Measurements from ENCODE around the gene THAP6.

DNA sequence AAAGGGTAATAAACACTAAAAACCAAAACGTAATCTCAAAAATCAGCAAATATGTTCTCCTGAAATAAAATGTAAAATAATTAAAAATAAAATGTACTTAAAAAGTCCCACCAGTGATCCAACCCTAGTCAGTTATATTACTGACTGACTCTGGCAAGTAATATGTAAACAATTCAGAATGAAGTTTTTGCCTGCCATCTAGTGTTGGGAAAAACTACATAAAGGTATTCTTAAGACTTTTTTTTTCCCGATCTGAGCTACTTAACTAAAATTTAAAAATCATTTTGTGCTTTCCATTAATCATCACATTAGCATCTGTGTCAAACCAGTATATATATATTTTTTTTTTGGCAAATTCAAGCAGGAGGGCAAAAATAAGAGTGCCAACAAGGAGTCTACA, 24.1 kb upstream of the THAP6 start:
- TF ChIP-seq, protein P1, sequence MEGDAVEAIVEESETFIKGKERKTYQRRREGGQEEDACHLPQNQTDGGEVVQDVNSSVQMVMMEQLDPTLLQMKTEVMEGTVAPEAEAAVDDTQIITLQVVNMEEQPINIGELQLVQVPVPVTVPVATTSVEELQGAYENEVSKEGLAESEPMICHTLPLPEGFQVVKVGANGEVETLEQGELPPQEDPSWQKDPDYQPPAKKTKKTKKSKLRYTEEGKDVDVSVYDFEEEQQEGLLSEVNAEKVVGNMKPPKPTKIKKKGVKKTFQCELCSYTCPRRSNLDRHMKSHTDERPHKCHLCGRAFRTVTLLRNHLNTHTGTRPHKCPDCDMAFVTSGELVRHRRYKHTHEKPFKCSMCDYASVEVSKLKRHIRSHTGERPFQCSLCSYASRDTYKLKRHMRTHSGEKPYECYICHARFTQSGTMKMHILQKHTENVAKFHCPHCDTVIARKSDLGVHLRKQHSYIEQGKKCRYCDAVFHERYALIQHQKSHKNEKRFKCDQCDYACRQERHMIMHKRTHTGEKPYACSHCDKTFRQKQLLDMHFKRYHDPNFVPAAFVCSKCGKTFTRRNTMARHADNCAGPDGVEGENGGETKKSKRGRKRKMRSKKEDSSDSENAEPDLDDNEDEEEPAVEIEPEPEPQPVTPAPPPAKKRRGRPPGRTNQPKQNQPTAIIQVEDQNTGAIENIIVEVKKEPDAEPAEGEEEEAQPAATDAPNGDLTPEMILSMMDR (IDR thresholded peaks at IDR 0.05), result peak in 1 of 6 experiments; percentile 26
- TF ChIP-seq POLR2A (IDR thresholded peaks at IDR 0.05), result no peak

Data from esophagus squamous epithelium (tissue), 4 donors.